CD4-positive, alpha-beta memory T cell (primary cell): ENCODE measurements around the gene LUZP4. TPM values are rescaled to one million over a fixed set of nuclear protein-coding genes. Genes with fewer than 3 reads are reported as not detected.

ENCODE experiments used
- CTCF ChIA-PET: fragments of 350-600 bp; sonication (Branson Sonifier 250); formaldehyde crosslinking; loops from one replicate; lab custom pipeline; 2021; ENCODE audit warnings: inconsistent platforms; ENCODE audit not compliant: partially characterized antibody; lab: Charles Lee
- POLR2A ChIA-PET: fragments of 350-600 bp; sonication (Branson Sonifier 250); formaldehyde crosslinking; loops from one replicate; lab custom pipeline; 2021; ENCODE audit not compliant: partially characterized antibody; lab: Charles Lee
- DNase-seq, 5 donors: peaks; one replicate each; pipeline versions ENCODE4 v3.0.0 to v3.0.0-alpha.2; 2020 to 2022; ENCODE audit warnings: mixed read lengths in 1 of 5
- H3K27ac ChIP-seq: one replicate; pipeline ENCODE4 v1.7.0; 2013; ENCODE audit warnings: low read depth, low read length
- H3K27me3 ChIP-seq: 2 replicates; pipeline ENCODE4 v1.7.0; 2013; ENCODE audit warnings: mild to moderate bottlenecking, low read length, moderate library complexity; ENCODE audit not compliant: insufficient read depth
- H3K36me3 ChIP-seq: 2 replicates; pipeline ENCODE4 v1.7.0; 2013; ENCODE audit warnings: mild to moderate bottlenecking, low read length, moderate library complexity; ENCODE audit not compliant: insufficient read depth
- H3K4me1 ChIP-seq: 2 replicates; pipeline ENCODE4 v1.7.0; 2013; ENCODE audit warnings: mild to moderate bottlenecking, low read length, moderate library complexity; ENCODE audit not compliant: insufficient read depth
- H3K4me3 ChIP-seq, 2 donors: one replicate each; pipeline ENCODE4 v1.7.0; 2013; ENCODE audit warnings: low read length in 2 of 2, mild to moderate bottlenecking in 1 of 2
- H3K9me3 ChIP-seq, 2 donors: one replicate each; pipeline ENCODE4 v1.7.0; 2013; ENCODE audit warnings: low read length in 2 of 2, control low read depth in 1 of 2; ENCODE audit not compliant: control insufficient read depth in 1 of 2
- H3K27ac Mint-ChIP-seq, 7 donors: one replicate each; pipeline ENCODE4 v1.8.0; 2020 to 2021; ENCODE audit warnings: mixed read lengths in 7 of 7, mild to moderate bottlenecking in 6 of 7, inconsistent platforms in 3 of 7, moderate library complexity in 3 of 7
- H3K27me3 Mint-ChIP-seq, 2 donors: one replicate each; pipeline ENCODE4 v1.8.0; 2020 to 2021; ENCODE audit warnings: mixed read lengths in 2 of 2
- H3K36me3 Mint-ChIP-seq, 2 donors: one replicate each; pipeline ENCODE4 v1.8.0; 2020 to 2021; ENCODE audit warnings: mixed read lengths in 2 of 2, inconsistent platforms in 1 of 2, mild to moderate bottlenecking in 1 of 2
- H3K4me1 Mint-ChIP-seq, 4 donors: one replicate each; pipeline ENCODE4 v1.8.0; 2020 to 2021; ENCODE audit warnings: mixed read lengths in 4 of 4, mild to moderate bottlenecking in 1 of 4
- H3K4me3 Mint-ChIP-seq, 8 donors: one replicate each; pipeline ENCODE4 v1.8.0; 2020 to 2021; ENCODE audit warnings: mixed read lengths in 8 of 8, mild to moderate bottlenecking in 7 of 8, moderate library complexity in 6 of 8, inconsistent platforms in 3 of 8
- H3K9me3 Mint-ChIP-seq, 8 donors: one replicate each; pipeline ENCODE4 v1.8.0; 2020 to 2021; ENCODE audit warnings: mixed read lengths in 8 of 8, mild to moderate bottlenecking in 5 of 8, inconsistent platforms in 3 of 8, moderate library complexity in 1 of 8
- intact Hi-C: fragments of 100-400 bp; cut with micrococcal nuclease; formaldehyde crosslinking; loops from one replicate; pipeline ENCODE4 v1.15.1; 2023
- polyA plus RNA-seq, 2 donors: library from polyadenylated mRNA; unstranded; fragments of 300-500 nt; fragmentation: Illumina TruSeq; gene quantifications; one replicate each; pipeline ENCODE4 v1.2.3, GENCODE V29; 2021
- total RNA-seq, 2 experiments: library from RNA; stranded (reverse); gene quantifications; one replicate each; pipeline ENCODE4 v1.2.3, GENCODE V29; 2021

LUZP4 gene, protein sequence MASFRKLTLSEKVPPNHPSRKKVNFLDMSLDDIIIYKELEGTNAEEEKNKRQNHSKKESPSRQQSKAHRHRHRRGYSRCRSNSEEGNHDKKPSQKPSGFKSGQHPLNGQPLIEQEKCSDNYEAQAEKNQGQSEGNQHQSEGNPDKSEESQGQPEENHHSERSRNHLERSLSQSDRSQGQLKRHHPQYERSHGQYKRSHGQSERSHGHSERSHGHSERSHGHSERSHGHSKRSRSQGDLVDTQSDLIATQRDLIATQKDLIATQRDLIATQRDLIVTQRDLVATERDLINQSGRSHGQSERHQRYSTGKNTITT
- total RNA-seq (not detected), polyA plus RNA-seq (not detected)

DNA sequence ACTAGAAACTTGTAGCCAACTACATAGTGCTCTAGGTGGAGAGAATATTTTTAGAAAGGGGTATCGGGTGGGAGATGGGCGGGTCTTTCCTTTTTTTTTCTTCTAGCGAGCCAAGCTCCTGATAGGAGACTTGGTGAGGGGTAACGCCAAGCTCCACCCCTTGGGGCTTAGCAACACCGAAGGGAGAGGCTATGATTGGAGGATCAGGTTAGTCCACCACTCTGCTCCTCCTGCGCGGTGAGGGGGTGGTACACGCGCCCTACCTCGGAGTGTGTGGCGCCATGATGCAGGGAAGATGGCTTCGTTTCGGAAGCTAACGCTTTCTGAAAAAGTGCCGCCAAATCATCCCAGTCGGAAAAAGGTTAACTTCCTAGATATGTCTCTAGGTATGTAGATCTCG is at the start of gene LUZP4:
TSS of gene LUZP4 (plus strand) at position 251 of the 400 bp plus-strand sequence. CDS start at position 296, 45 bp downstream.
- Histone ChIP-seq H3K27me3 (no peaks in the 10 kb centered on the region), H3K4me3 (no peak within 1 kb of the TSS), H3K9me3 (no peaks in the 10 kb centered on the region), H3K36me3 (no peaks in the 10 kb centered on the region), H3K4me1 (no peaks in the 10 kb centered on the region), H3K27ac (no peak within 1 kb of the TSS)
- intact Hi-C loops, result no loop called here
- CTCF ChIA-PET, result no interaction called here
- peaks cover 0 to 7% (median 0%) of the 10 kb centered on the region in 8 donors for H3K9me3 Mint-ChIP-seq
- H3K27ac Mint-ChIP-seq, result no peak within 1 kb of the TSS
- no peaks in the 10 kb centered on the region for H3K4me1 Mint-ChIP-seq
- DNase-seq, result no peak
- POLR2A ChIA-PET, result no interaction called here
- no peaks in the 10 kb centered on the region for H3K27me3 Mint-ChIP-seq
- no peaks in the 10 kb centered on the region for H3K36me3 Mint-ChIP-seq
- H3K4me3 Mint-ChIP-seq, result no peak within 1 kb of the TSS

DNA sequence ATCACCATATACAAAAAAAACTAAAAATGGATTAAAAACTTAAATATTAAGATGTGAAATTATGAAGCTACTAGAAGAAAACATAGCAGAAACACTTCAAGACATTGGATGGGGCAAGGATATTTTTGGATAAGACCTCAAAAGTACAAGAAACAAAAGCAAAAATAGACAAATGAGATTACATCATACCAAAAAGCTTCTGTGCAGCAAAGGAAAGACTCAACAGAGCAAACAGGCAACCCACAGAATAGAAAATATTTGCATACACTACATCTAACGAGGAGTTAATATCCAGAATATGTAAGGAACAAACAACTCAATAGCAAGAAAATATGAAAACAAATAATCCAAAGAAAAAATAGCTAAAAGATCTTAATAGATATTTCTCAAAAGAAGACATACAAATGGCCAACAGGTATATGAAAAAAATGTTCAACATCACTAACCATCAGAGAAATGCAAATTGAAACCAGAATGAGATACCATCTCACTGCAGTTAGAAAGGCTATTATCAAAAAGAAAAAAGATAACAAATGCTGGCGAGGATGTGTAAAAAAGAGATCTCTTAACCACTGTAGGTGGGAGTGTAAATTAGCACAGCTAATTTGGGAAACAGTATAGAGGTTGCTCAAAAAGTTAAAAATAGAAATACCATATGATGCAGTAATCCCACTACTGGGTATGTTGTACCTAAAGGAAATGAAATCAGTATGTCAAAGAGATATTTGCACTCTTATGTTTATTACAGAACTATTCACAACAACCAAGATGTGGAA is 37.9 kb upstream of the LUZP4 start:
- intact Hi-C loops, result no loop called here
- ChIA-PET POLR2A (no interaction called here), CTCF (no interaction called here)
- Mint-ChIP-seq H3K4me1 (no peaks in the 10 kb centered on the region), H3K9me3 (peaks cover 0 to 2% (median 0%) of the 10 kb centered on the region in 8 donors), H3K27ac (no peak overlapping the region), H3K4me3 (no peak overlapping the region), H3K27me3 (no peaks in the 10 kb centered on the region), H3K36me3 (no peaks in the 10 kb centered on the region)
- no peak overlapping the region for H3K4me3 ChIP-seq
- no peaks in the 10 kb centered on the region for H3K36me3 ChIP-seq
- H3K27ac ChIP-seq, result no peak overlapping the region
- no peaks in the 10 kb centered on the region for H3K9me3 ChIP-seq
- DNase-seq, result no peak
- no peaks in the 10 kb centered on the region for H3K4me1 ChIP-seq
- no peaks in the 10 kb centered on the region for H3K27me3 ChIP-seq

DNA sequence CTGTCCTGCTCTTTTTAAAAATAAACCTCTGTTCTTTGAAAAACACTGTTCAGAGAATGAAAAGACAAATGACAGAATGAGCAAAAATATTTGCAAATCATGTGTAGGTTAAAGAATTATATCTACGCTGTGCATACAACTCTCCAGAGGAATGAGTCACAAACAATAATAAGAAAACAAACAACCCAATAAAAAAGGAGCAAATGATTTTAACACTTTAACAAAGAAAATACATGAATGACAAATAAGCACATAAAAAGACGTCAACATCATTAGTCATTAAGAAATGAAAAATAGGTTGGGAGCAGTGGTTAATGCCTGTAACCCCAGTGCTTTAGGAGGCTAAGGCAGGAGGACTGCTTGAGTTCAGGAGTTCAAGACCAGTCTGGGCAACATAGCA is 34.5 kb upstream of the LUZP4 start:
- no peak overlapping the region for H3K27ac ChIP-seq
- Mint-ChIP-seq H3K9me3 (no peaks in the 10 kb centered on the region), H3K36me3 (no peaks in the 10 kb centered on the region), H3K4me1 (no peaks in the 10 kb centered on the region), H3K27ac (no peak overlapping the region), H3K27me3 (no peaks in the 10 kb centered on the region), H3K4me3 (no peak overlapping the region)
- H3K9me3 ChIP-seq, result no peaks in the 10 kb centered on the region
- H3K4me1 ChIP-seq, result no peaks in the 10 kb centered on the region
- ChIA-PET POLR2A (no interaction called here), CTCF (no interaction called here)
- H3K27me3 ChIP-seq, result no peaks in the 10 kb centered on the region
- DNase-seq, result no peak
- no peaks in the 10 kb centered on the region for H3K36me3 ChIP-seq
- H3K4me3 ChIP-seq, result no peak overlapping the region
- intact Hi-C loops, result no loop called here

DNA sequence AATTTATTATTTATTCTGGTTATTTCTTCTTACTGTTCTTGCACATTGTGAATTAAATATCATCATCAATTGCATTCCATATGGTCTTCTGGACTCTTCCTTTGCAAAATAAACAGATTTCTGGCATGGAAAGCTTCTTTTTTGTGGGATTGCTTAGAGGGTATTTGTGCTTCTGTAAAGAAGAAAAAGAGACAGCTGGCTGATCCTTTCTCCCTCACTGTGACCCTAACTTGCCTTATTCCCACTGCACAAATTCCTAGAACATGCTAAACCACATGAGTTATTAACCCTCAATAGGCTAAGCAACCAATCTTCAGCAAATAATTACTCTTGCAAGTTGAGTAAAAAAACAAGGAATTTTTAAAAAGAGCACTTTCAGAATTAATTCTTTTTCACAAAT is 31.8 kb upstream of the LUZP4 start:
- no peaks in the 10 kb centered on the region for H3K9me3 Mint-ChIP-seq
- ChIA-PET CTCF (no interaction called here), POLR2A (no interaction called here)
- H3K27ac Mint-ChIP-seq, result no peak overlapping the region
- Histone ChIP-seq H3K36me3 (no peaks in the 10 kb centered on the region), H3K27ac (no peak overlapping the region), H3K4me3 (no peak overlapping the region), H3K27me3 (no peaks in the 10 kb centered on the region), H3K9me3 (no peaks in the 10 kb centered on the region), H3K4me1 (no peaks in the 10 kb centered on the region)
- no peaks in the 10 kb centered on the region for H3K36me3 Mint-ChIP-seq
- no peak for DNase-seq
- intact Hi-C loops, result no loop called here
- H3K4me1 Mint-ChIP-seq, result no peaks in the 10 kb centered on the region
- H3K4me3 Mint-ChIP-seq, result no peak overlapping the region
- H3K27me3 Mint-ChIP-seq, result no peaks in the 10 kb centered on the region

DNA sequence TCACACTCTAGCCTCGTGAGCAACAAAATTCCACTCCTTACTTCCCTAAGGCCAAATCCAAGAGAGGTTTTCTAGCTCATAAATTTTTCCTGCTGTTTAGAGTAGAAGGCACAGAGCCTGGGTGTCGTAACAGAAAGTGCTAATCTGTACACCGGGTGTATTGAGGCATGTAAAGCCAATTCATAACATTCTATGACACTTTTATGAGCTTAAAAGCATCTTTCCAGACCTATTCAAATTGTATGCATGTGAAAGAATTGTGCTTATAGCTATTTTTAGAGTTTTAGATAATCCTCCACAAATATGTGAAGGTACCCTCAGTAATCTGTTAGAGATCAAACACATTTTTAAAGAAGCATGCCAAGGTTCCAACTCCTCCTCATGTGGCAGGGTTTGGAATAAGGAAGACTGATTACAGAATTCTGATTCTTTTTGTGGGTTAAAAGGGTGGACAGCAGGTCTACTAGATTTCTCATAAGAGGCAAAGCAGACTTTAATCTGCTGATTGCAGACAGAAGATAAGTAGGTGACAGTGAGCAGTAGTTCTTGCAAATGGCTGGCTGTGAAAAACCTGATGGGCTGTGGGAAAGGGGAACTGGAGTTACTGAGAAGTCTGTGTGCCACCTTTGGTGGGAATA is 30.2 kb upstream of the LUZP4 start:
- intact Hi-C loops, result no loop called here
- no peaks in the 10 kb centered on the region for H3K36me3 Mint-ChIP-seq
- no peaks in the 10 kb centered on the region for H3K27me3 Mint-ChIP-seq
- no peak for DNase-seq
- Histone ChIP-seq H3K9me3 (no peaks in the 10 kb centered on the region), H3K36me3 (no peaks in the 10 kb centered on the region), H3K4me1 (no peaks in the 10 kb centered on the region), H3K4me3 (no peak overlapping the region), H3K27ac (no peak overlapping the region), H3K27me3 (no peaks in the 10 kb centered on the region)
- no peak overlapping the region for H3K4me3 Mint-ChIP-seq
- H3K9me3 Mint-ChIP-seq, result no peaks in the 10 kb centered on the region
- ChIA-PET POLR2A (no interaction called here), CTCF (no interaction called here)
- H3K27ac Mint-ChIP-seq, result no peak overlapping the region
- no peaks in the 10 kb centered on the region for H3K4me1 Mint-ChIP-seq

DNA sequence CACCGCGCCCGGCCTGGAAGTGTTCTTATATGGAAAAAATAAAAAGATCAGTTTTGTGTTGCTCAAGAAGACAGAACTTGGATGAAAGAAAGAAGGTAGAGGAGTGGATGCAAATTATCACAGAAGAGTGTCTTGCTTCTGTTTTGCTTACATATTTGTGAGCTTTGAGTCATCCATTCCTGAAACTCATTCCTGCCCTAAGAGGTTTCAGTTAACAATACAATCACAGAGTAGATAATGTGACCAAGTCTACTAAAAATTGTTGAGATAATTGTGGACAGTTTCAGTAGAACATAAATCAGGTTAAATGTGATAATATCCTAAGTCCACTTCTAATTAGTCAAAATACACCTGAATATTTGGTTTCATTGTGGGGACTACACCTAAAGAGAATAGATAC is 29.2 kb upstream of the LUZP4 start:
- H3K4me3 ChIP-seq, result no peak overlapping the region
- no peaks in the 10 kb centered on the region for H3K27me3 Mint-ChIP-seq
- H3K36me3 ChIP-seq, result no peaks in the 10 kb centered on the region
- no peaks in the 10 kb centered on the region for H3K4me1 ChIP-seq
- H3K27me3 ChIP-seq, result no peaks in the 10 kb centered on the region
- H3K27ac ChIP-seq, result no peak overlapping the region
- no peaks in the 10 kb centered on the region for H3K4me1 Mint-ChIP-seq
- no peaks in the 10 kb centered on the region for H3K9me3 Mint-ChIP-seq
- intact Hi-C loops, result no loop called here
- H3K9me3 ChIP-seq, result no peaks in the 10 kb centered on the region
- H3K27ac Mint-ChIP-seq, result no peak overlapping the region
- no peak for DNase-seq
- H3K4me3 Mint-ChIP-seq, result no peak overlapping the region
- ChIA-PET CTCF (no interaction called here), POLR2A (no interaction called here)
- H3K36me3 Mint-ChIP-seq, result no peaks in the 10 kb centered on the region

DNA sequence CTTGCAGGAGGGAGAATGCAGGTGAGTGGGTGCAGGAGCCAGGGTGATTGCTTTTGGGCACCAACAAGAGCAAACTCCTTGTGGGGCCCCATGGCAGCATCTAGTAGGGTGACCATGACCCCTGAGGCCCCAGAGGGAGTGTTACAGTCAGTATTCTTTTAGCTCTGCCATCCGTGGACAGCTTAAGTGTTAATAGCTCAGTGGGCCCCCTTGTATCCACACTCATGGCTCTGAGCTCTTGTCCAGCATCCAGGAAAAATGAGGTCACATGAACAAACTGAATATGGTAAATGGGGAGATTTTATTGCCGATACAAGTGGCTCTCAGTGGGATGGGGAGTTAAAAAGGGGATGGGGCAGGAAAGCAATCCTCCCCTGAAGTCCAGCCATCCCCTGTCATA is 28.4 kb upstream of the LUZP4 start:
- no peak overlapping the region for H3K27ac ChIP-seq
- H3K9me3 ChIP-seq, result no peaks in the 10 kb centered on the region
- no peaks in the 10 kb centered on the region for H3K4me1 Mint-ChIP-seq
- H3K27me3 Mint-ChIP-seq, result no peaks in the 10 kb centered on the region
- no peak overlapping the region for H3K4me3 Mint-ChIP-seq
- no peaks in the 10 kb centered on the region for H3K27me3 ChIP-seq
- H3K36me3 ChIP-seq, result no peaks in the 10 kb centered on the region
- H3K36me3 Mint-ChIP-seq, result no peaks in the 10 kb centered on the region
- ChIA-PET CTCF (no interaction called here), POLR2A (no interaction called here)
- intact Hi-C loops, result no loop called here
- no peaks in the 10 kb centered on the region for H3K9me3 Mint-ChIP-seq
- H3K27ac Mint-ChIP-seq, result no peak overlapping the region
- H3K4me1 ChIP-seq, result no peaks in the 10 kb centered on the region
- no peak for DNase-seq
- H3K4me3 ChIP-seq, result no peak overlapping the region
